PC-3 (cell line): ENCODE results near the gene NCOR2. TPM values are rescaled to one million over a fixed set of nuclear protein-coding genes. Genes with fewer than 3 reads are reported as not detected.
A peak's percentile ranks its signal among the peaks of the same experiment; 100 is the strongest.

Experiments used
- ATAC-seq: fragments of 200-7000 bp; cut with Tn5 transposase; 2 replicates; pipeline ENCODE4 v1.9.1; 2020; ENCODE audit warnings: mild to moderate bottlenecking, moderate library complexity
- BruUV-seq: library from RNA; stranded (reverse); fragments of 400-500 nt; replicated peaks from 2 replicates; lab custom pipeline; 2021; lab: Mats Ljungman, UMichigan
- CTCF ChIA-PET: fragments of 300-600 bp; sonication (Branson Sonifier 250); formaldehyde crosslinking; loops from one replicate; lab custom pipeline; 2022; ENCODE audit warnings: antibody characterized with exemption; lab: Charles Lee
- POLR2A ChIA-PET: fragments of 300-600 bp; sonication (Branson Sonifier 250); formaldehyde crosslinking; loops from one replicate; lab custom pipeline; 2022; ENCODE audit warnings: antibody characterized with exemption; ENCODE audit not compliant: unreplicated experiment; lab: Charles Lee
- DNase-seq: peaks from one replicate; pipeline ENCODE4 v3.0.0-alpha.2; 2015
- H2AFZ ChIP-seq: fragments of 300-600 bp; sonication (generic); 2 replicates; pipeline ENCODE4 v1.6.0; 2016; ENCODE audit warnings: antibody characterized with exemption, low read length
- H3F3A ChIP-seq: fragments of 300-600 bp; sonication (generic); one replicate; pipeline ENCODE4 v1.6.0; 2017; ENCODE audit warnings: antibody characterized with exemption, low read length, control low read depth, mild to moderate bottlenecking; ENCODE audit not compliant: unreplicated experiment
- H3K27ac ChIP-seq: fragments of 300-600 bp; sonication (generic); 2 replicates; pipeline ENCODE4 v1.5.1; 2016; ENCODE audit warnings: mild to moderate bottlenecking, low read length
- H3K27me3 ChIP-seq: fragments of 300-600 bp; sonication (generic); 2 replicates; pipeline ENCODE4 v1.6.1; 2016; ENCODE audit warnings: low read length, mixed read lengths
- H3K36me3 ChIP-seq: fragments of 300-600 bp; sonication (generic); 2 replicates; pipeline ENCODE4 v1.6.1; 2016; ENCODE audit warnings: low read depth, mixed run types, low read length, mixed read lengths
- H3K4me1 ChIP-seq: fragments of 300-600 bp; sonication (generic); 2 replicates; pipeline ENCODE4 v1.5.1; 2016; ENCODE audit warnings: low read length; ENCODE audit not compliant: insufficient read depth
- H3K4me2 ChIP-seq: fragments of 300-600 bp; sonication (generic); 2 replicates; pipeline ENCODE4 v1.6.0; 2016; ENCODE audit warnings: low read length
- H3K4me3 ChIP-seq: fragments of 300-600 bp; sonication (generic); 2 replicates; pipeline ENCODE4 v1.5.1; 2016; ENCODE audit warnings: mild to moderate bottlenecking, low read length, mixed read lengths
- H3K79me2 ChIP-seq: fragments of 300-600 bp; sonication (generic); 2 replicates; pipeline ENCODE4 v1.6.1; 2017; ENCODE audit warnings: low read length, mixed read lengths
- H3K9ac ChIP-seq: fragments of 300-600 bp; sonication (generic); 2 replicates; pipeline ENCODE4 v1.6.0; 2016; ENCODE audit warnings: mild to moderate bottlenecking, low read length
- H3K9me2 ChIP-seq: fragments of 300-600 bp; sonication (generic); replicated peaks from 2 replicates; pipeline ENCODE4 v1.6.1; 2016; ENCODE audit warnings: mixed run types, low read length, mixed read lengths
- H3K9me3 ChIP-seq: fragments of 300-600 bp; sonication (generic); 2 replicates; pipeline ENCODE4 v1.6.1; 2016; ENCODE audit warnings: low read length, mixed read lengths
- H4K20me1 ChIP-seq: fragments of 300-600 bp; sonication (generic); 2 replicates; pipeline ENCODE4 v1.6.1; 2016; ENCODE audit warnings: low read length, mixed read lengths
- CTCF ChIP-seq: fragments of 300-600 bp; sonication (generic); conservative IDR thresholded peaks from 2 replicates; pipeline ENCODE4 v1.5.1; 2017; ENCODE audit warnings: antibody characterized with exemption, low read depth, mild to moderate bottlenecking, low read length
- EZH2 ChIP-seq: fragments of 300-600 bp; sonication (generic); IDR thresholded peaks from one replicate; pipeline ENCODE4 v1.6.1; 2017; ENCODE audit warnings: antibody characterized with exemption, mild to moderate bottlenecking, low read length; ENCODE audit not compliant: unreplicated experiment
- EZH2phosphoT487 ChIP-seq: fragments of 300-600 bp; sonication (generic); IDR thresholded peaks from 2 replicates; pipeline ENCODE4 v1.6.1; 2018; ENCODE audit warnings: mild to moderate bottlenecking, antibody characterized with exemption, low read length, borderline replicate concordance
- intact Hi-C: fragments of 100-400 bp; cut with micrococcal nuclease; formaldehyde crosslinking; loops from 2 replicates; pipeline ENCODE4 v1.9.0; 2023
- total RNA-seq: library from RNA; depleted of rRNA; stranded (reverse); fragments of >200 nt; gene quantifications from 2 replicates; pipeline ENCODE4 v1.2.3, GENCODE V29; 2014

NCOR2 gene
- total RNA-seq, 1 experiment from 2014 or later = 117 TPM

- Histone ChIP-seq H3K27ac (no peak overlapping the region), H3K9me3 (no peaks in the 10 kb centered on the region), H3K4me1 (no peaks in the 10 kb centered on the region), H3K27me3 (no peaks in the 10 kb centered on the region), H4K20me1 (no peaks in the 10 kb centered on the region), H3K9me2 (no peaks in the 10 kb centered on the region), H3K9ac (no peak overlapping the region), H3K79me2 (no peaks in the 10 kb centered on the region), H3K4me3 (no peak overlapping the region), H2AFZ (no peak overlapping the region), H3K36me3 (no peaks in the 10 kb centered on the region), H3F3A (no peaks in the 10 kb centered on the region), H3K4me2 (no peak overlapping the region)
- intact Hi-C loops = no loop called here
- TF ChIP-seq EZH2phosphoT487 = no peak
- DNase-seq = no peak
- ChIA-PET POLR2A (no interaction called here), CTCF (no interaction called here)
- ATAC-seq = no peak
- no TSS peak for BruUV-seq
Observed at GRCh38 chr12:124578854-124579253, 11.4 kb upstream of the NCOR2 start.

GRCh38 chr12:124578445-124578844 lies 11.0 kb upstream of the NCOR2 start:
- H3K4me2 ChIP-seq = no peak overlapping the region
- intact Hi-C loops = no loop called here
- TF ChIP-seq CTCF (peak; percentile 30; the same call in 1 of the 2 replicates), EZH2 (no peak), EZH2phosphoT487 (no peak)
- no peaks in the 10 kb centered on the region for H3K79me2 ChIP-seq
- ChIA-PET CTCF (no interaction called here), POLR2A (no interaction called here)
- no peak for ATAC-seq
- DNase-seq = no peak
- no peaks in the 10 kb centered on the region for H3K9me3 ChIP-seq
- H3K27me3 ChIP-seq = no peaks in the 10 kb centered on the region
- BruUV-seq = no TSS peak
- H3K9me2 ChIP-seq = no peaks in the 10 kb centered on the region
- H3K4me1 ChIP-seq = no peaks in the 10 kb centered on the region
- no peak overlapping the region for H3K4me3 ChIP-seq
- H4K20me1 ChIP-seq = no peaks in the 10 kb centered on the region
- H3K9ac ChIP-seq = no peak overlapping the region
- no peak overlapping the region for H3K27ac ChIP-seq
- H3F3A ChIP-seq = no peaks in the 10 kb centered on the region
- H2AFZ ChIP-seq = no peak overlapping the region
- H3K36me3 ChIP-seq = no peaks in the 10 kb centered on the region

GRCh38 chr12:124577986-124578385 lies 10.6 kb upstream of the NCOR2 start:
- BruUV-seq = no TSS peak
- no peaks in the 10 kb centered on the region for H3K27me3 ChIP-seq
- no peaks in the 10 kb centered on the region for H3K36me3 ChIP-seq
- H3K4me3 ChIP-seq = no peak overlapping the region
- intact Hi-C loops = no loop called here
- no peaks in the 10 kb centered on the region for H3K79me2 ChIP-seq
- TF ChIP-seq EZH2 (no peak), CTCF (no peak), EZH2phosphoT487 (no peak)
- ChIA-PET POLR2A (no interaction called here), CTCF (no interaction called here)
- ATAC-seq = no peak
- no peak overlapping the region for H3K27ac ChIP-seq
- H3K9me2 ChIP-seq = no peaks in the 10 kb centered on the region
- no peak overlapping the region for H3K9ac ChIP-seq
- no peaks in the 10 kb centered on the region for H3F3A ChIP-seq
- no peak overlapping the region for H3K4me2 ChIP-seq
- H3K4me1 ChIP-seq = no peaks in the 10 kb centered on the region
- no peak overlapping the region for H2AFZ ChIP-seq
- no peak for DNase-seq
- H3K9me3 ChIP-seq = no peaks in the 10 kb centered on the region
- no peaks in the 10 kb centered on the region for H4K20me1 ChIP-seq
